K562 (cell line): ENCODE data around the gene TSPOAP1. TPM values are rescaled to one million over a fixed set of nuclear protein-coding genes. Genes with fewer than 3 reads are reported as not detected.

Experiments used
- ATF3 ChIP-seq, 2 experiments: fragments of 450-650 bp in 1 of 2; sonication (generic) in 1 of 2; formaldehyde crosslinking in 1 of 2; IDR thresholded peaks in 1 of 2; conservative IDR thresholded peaks in 1 of 2; 2 replicates each; pipeline versions ENCODE4 v1.6.1 to v1.8.1; 2016 to 2023; ENCODE audit warnings: mild to moderate bottlenecking in 2 of 2, moderate library complexity in 2 of 2, inconsistent platforms in 1 of 2, missing genetic modification reagents in 1 of 2
- CBX5 ChIP-seq: IDR thresholded peaks from 2 replicates; pipeline ENCODE4 v1.6.1; 2014; ENCODE audit warnings: low read depth, borderline replicate concordance
- FOXK2 ChIP-seq, 2 experiments: fragments of 450-650 bp; IDR thresholded peaks in 1 of 2; conservative IDR thresholded peaks in 1 of 2; 2 replicates each; pipeline ENCODE4 v1.6.1; 2016; ENCODE audit warnings: low read depth in 2 of 2, mild to moderate bottlenecking in 1 of 2
- FOXM1 ChIP-seq, 2 experiments: fragments of 450-650 bp in 1 of 2; sonication (generic) in 1 of 2; formaldehyde crosslinking in 1 of 2; IDR thresholded peaks; 2 replicates each; pipeline versions ENCODE4 v1.6.1 to v1.9.0; 2017 to 2022; ENCODE audit warnings: low read depth in 2 of 2, mild to moderate bottlenecking in 2 of 2, missing genetic modification reagents in 1 of 2, moderate library complexity in 1 of 2
- HOMEZ ChIP-seq: fragments of 250-450 bp; sonication (Bioruptor Pico); IDR thresholded peaks from 2 replicates; pipeline ENCODE4 v1.4.0; 2020; ENCODE audit warnings: mild to moderate bottlenecking, moderate library complexity
- KLF6 ChIP-seq: fragments of 250-450 bp; sonication (Bioruptor Pico); IDR thresholded peaks from 2 replicates; pipeline ENCODE4 v1.4.0; 2020; ENCODE audit warnings: mild to moderate bottlenecking, moderate library complexity, borderline replicate concordance
- LARP7 ChIP-seq: fragments of 450-650 bp; IDR thresholded peaks from 2 replicates; pipeline ENCODE4 v1.6.1; 2016
- NFYB ChIP-seq: IDR thresholded peaks from 2 replicates; pipeline ENCODE4 v1.6.1; 2011; ENCODE audit warnings: mild to moderate bottlenecking, moderate library complexity; ENCODE audit not compliant: insufficient read length; ENCODE audit errors: extremely low read depth
- POLR2AphosphoS5 ChIP-seq: IDR thresholded peaks from 2 replicates; pipeline ENCODE4 v1.6.1; 2011; ENCODE audit warnings: mild to moderate bottlenecking, low read depth, low read length, moderate library complexity; ENCODE audit not compliant: control insufficient read depth, insufficient read depth
- RFX1 ChIP-seq: fragments of 450-650 bp; IDR thresholded peaks from 2 replicates; pipeline ENCODE4 v1.6.1; 2016; ENCODE audit warnings: mild to moderate bottlenecking, moderate library complexity
- SRF ChIP-seq, 2 experiments: fragments of 250-450, 450-650 bp in 1 of 2; sonication (Bioruptor Pico) in 1 of 2; sonication (generic) in 1 of 2; formaldehyde crosslinking; IDR thresholded peaks; 2 replicates each; pipeline versions ENCODE4 v1.5.0 to v1.5.1; 2020 to 2022; ENCODE audit warnings: mild to moderate bottlenecking in 1 of 2, missing genetic modification reagents in 1 of 2
- STAT6 ChIP-seq: sonication (generic); formaldehyde crosslinking; IDR thresholded peaks from 2 replicates; pipeline ENCODE4 v1.8.1; 2023; ENCODE audit warnings: mild to moderate bottlenecking, missing genetic modification reagents
- TARDBP ChIP-seq: fragments of 450-650 bp; IDR thresholded peaks from 2 replicates; pipeline ENCODE4 v1.6.1; 2016
- TRIM25 ChIP-seq: fragments of 450-650 bp; IDR thresholded peaks from 2 replicates; pipeline ENCODE4 v1.7.0; 2016; ENCODE audit warnings: borderline replicate concordance
- ZKSCAN3 ChIP-seq: fragments of 250-450 bp; sonication (Bioruptor Pico); IDR thresholded peaks from 2 replicates; pipeline ENCODE4 v1.4.0; 2020
- ZNF280B ChIP-seq: fragments of 250-450 bp; sonication (Bioruptor Pico); IDR thresholded peaks from 2 replicates; pipeline ENCODE4 v1.5.1; 2021; ENCODE audit warnings: mild to moderate bottlenecking
- ZNF695 ChIP-seq: fragments of 450-650 bp; formaldehyde crosslinking; IDR thresholded peaks from 2 replicates; pipeline ENCODE4 v1.4.0; 2020; ENCODE audit warnings: mild to moderate bottlenecking, moderate library complexity
- ZZZ3 ChIP-seq: fragments of 450-650 bp; IDR thresholded peaks from 2 replicates; pipeline ENCODE4 v1.6.1; 2016; ENCODE audit warnings: antibody characterized with exemption, mild to moderate bottlenecking, moderate library complexity
- polyA plus RNA-seq, 8 experiments: library from polyadenylated mRNA; depleted of rRNA in 4 of 8; stranded (reverse) in 5 of 8; unstranded in 3 of 8; fragments of >200 nt; fragmentation: Nextera tagmentation in 2 of 8; fragmentation: Illumina TruSeq in 1 of 8; extraction: Ambion mirVana in 2 of 8; extraction: Trizol in 1 of 8; gene quantifications; 2 replicates each; pipeline versions ENCODE4 v1.2.1 to v1.2.3, GENCODE V29; 2011 to 2014; ENCODE audit warnings: inconsistent platforms in 1 of 8, missing spikeins in 1 of 8
- total RNA-seq, 7 experiments: library from RNA; depleted of rRNA in 6 of 7; stranded (reverse); fragments of >200 nt in 6 of 7; fragmentation: Illumina TruSeq in 2 of 7; extraction: Trizol in 2 of 7; gene quantifications; 2 replicates each; pipeline versions ENCODE4 v1.2.1 to v1.2.3, GENCODE V29; 2011 to 2021; ENCODE audit warnings: low replicate concordance in 1 of 7

Gene TSPOAP1
- total and polyA plus RNA-seq, 9 of the 15 experiments (the other 6 are each of a cell fraction or from before 2014, with no cell fraction given): 0.87 to 3.9 (median 1.8) TPM; not detected in 2

GRCh38 chr17:58329035-58329809 is 627 bp upstream of the TSPOAP1 start (continued):
- TF ChIP-seq HOMEZ (CRISPR knock-in tag) (no peak), ATF3 (IDR thresholded peaks at IDR 0.05) (no peak), ATF3 (CRISPR knock-in tag; conservative IDR thresholded peaks at IDR 0.05) (no peak), LARP7 (no peak), RFX1 (no peak), TRIM25 (no peak; the same call in 1 of the 2 replicates), ZNF280B (0 out of 2 replicates have a peak, but pooled peaks have one; percentile 83), ZNF695 (CRISPR knock-in tag) (peak; percentile 70), KLF6 (no peak), ZZZ3 (no peak), POLR2AphosphoS5 (peak; percentile 85), FOXM1 (IDR thresholded peaks at IDR 0.05; ENCODE audit: low read depth) (no peak), FOXM1 (CRISPR knock-in tag; IDR thresholded peaks at IDR 0.05; ENCODE audit: low read depth) (peak; percentile 5), STAT6 (CRISPR knock-in tag) (0 out of 2 replicates have a peak, but pooled peaks have one; percentile 8), CBX5 (peak; percentile 35; the same call in 1 of the 2 replicates), SRF (CRISPR knock-in tag; IDR thresholded peaks at IDR 0.05) (peak; percentile 7 to 90; a peak in 3 of 4 replicates), ZKSCAN3 (CRISPR knock-in tag) (no peak), TARDBP (peak; percentile 68; the same call in 1 of the 2 replicates), FOXK2 (conservative IDR thresholded peaks at IDR 0.05 in 1 of 2, IDR thresholded peaks at IDR 0.05 in 1 of 2; ENCODE audit: low read depth in 2 of 2) (peak; percentile 96 to 98), NFYB (no peak)
